ENCODE data around the gene ORC4.
"Not testable (repeated sequence)": the region's sequence is repeated elsewhere in the genome, so short reads cannot be mapped to it uniquely, and the experiment has no call there.

Gene ORC4

DNA sequence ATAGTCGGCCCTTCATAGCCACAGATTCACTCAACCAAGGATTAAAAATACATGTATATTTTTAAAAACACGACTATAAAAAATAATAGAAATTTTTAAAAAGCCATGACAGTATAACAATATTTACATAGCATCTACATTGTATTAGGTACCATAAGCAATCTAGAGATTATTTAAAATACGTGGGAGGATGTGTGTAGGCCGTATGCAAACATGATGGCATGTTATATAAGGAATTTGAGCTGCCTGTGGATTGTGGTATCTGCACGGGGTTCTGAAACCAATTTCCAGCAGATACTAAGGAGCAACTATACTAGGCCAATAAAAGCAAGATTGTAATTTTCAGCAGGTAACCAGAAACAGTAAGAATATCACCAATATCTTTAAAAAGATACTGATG lies 5.9 kb downstream of the ORC4 start:
- DNase-seq (ENCODE audit: low spot score), result no peak

DNA sequence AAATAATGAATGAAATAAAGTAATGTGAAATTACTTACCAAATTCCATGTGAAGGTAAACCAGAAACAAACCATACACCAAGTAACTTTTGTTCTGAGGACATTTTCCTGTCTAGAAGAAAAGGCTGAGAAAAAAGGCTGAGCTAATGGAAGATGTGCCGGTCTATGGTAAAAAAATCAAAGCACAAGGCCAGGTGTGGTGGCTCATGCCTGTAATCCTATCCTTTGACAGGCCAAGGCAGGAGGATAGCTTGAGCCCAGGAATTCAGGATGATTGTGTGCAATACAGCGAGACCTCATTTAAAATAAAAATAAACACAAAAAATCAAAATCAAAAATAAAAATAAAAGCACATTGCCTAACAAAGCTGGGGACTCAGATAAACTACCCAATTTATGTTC lies 6.7 kb downstream of the ORC4 start:
- DNase-seq (ENCODE audit: low spot score), result no peak

DNA sequence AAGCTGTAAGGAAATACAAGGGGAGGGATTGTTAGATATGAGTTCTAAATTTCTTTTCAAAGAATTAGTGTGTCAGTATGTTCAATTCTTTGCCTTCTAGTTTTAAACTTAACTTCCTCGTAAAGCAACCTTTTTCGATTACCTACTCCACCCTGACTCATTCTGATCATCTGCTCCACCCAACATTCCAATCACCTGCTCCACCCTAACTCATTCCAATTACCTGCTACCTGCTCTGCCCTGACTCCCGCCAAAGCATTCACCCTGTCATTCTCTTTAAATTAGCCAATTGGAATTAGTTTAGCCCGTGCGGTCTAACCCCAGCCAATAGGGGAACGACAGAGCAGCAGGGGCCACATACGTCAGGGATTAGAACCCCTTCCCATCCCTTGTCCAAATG lies 12.1 kb downstream of the ORC4 start:
- not testable (repeated sequence) for DNase-seq (ENCODE audit: low spot score)

DNA sequence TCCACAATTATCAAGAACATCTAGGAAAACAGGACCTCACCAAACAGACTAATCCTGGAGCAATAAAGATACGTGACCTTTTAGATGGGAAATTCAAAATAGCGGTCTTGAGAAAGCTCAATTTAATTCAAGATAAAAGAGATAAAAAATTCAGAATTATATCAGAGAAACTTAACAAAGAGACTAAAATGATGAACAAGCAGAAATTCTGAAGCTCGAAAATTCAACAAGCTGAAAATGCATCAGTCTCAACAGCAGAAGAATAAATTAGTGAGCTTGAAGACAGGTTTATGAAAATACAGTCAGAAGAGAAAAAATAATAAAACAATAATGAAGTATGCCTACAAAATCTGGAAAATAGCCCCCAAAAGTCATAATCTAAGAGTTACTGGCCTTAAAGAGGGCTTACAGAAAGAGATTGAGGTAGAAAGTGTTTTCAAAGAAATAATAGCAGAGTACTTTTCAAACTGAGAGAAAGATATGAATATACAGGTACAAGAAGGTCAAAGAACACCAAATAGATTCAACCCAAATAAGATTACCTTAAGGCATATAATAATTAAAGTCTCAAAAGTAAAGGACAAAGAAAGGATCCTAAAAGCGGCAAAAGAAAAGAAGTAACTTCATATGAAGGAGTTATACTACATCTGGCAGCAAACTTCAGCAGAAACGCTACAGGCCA lies 13.2 kb downstream of the ORC4 start:
- no peak for DNase-seq (ENCODE audit: low spot score)

DNA sequence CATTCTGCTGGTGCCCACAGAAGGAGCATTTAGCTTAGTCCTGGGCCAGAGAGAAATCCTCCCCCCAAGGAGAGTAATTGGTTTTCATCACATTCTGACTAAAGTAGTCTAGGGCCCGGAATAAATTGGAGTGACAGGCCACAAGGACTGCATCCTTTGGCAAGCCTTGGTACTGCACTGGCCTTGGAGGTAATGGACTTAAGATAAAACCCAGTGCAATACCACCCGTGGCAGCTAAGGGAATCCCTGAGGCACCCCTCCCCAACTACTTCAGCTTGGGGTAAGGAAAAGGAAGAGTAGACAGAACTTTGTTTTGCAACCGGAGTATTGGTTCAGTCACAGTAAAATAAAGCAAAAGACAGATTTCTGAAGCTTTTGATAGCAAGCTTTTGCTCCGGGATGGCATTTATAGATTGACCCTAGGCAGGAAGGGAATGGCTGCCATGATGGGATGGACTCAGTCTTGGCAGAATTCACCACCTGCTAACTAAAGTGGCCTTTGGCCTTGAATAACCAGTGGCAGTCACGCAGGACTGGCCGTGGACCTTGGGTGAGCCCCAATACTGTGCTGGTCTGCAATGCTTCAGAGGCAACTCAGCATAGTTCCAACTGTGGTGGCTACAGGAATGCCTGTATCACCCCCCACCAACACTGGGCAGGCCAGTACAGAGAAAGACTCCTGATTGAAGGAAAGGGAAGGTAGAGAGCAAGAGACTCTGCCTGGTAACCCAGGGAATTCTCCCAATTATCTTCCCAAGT lies 14.1 kb downstream of the ORC4 start:
- DNase-seq (ENCODE audit: low spot score), result no peak

DNA sequence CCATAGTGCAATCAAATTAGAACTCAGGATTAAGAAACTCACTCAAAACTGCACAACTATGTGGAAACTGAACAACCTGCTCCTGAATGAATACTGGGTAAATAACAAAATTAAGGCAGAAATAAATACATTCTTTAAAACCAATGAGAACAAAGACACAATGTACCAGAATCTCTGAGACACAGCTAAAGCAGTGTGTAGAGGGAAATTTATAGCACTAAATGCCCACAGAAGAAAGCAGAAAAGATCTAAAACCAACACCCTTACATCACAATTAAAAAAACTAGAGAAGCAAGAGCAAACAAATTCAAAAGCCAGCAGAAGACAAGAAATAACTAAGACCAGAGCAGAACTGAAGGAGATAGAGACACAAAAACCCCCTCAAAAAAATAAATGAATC lies 18.1 kb downstream of the ORC4 start:
- DNase-seq (ENCODE audit: low spot score), result not testable (repeated sequence)

DNA sequence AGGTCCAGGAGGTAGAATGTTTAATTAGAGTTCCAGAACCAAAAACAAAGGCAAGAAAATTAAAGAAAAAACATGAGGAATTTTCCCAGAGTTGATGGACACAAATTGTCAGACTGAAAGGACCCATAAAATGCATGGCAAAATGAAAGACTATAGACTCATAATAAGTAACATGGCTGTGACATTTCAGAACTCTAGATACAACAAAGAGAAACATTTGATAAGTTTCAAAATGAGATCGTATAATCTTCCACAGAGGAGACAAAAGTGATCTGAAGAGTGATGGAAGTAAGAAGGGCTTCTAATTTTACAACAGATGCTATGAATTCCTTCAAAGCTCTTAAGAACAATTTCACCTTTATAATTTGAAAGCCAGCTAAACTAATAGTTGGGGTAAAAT lies 20.4 kb downstream of the ORC4 start:
- DNase-seq (ENCODE audit: low spot score), result no peak

DNA sequence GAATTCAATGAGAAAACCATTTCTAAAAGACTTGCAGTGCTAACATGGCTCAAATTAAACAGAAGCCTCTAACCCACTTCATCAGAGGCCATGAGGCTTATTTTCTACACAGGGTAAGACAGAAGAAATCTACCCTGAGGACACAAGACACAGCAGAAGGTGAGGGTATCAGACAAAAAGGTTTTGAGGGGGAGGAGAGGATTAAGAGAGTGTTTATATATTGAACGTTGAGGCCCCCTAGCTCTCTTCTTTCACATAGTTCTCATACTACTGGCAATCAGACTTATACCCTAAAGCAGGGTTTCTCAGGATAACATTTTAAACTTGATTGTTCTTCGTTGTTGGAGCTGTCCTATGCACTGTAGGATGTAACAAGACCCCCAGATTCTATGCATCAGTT lies 21.4 kb downstream of the ORC4 start:
- no peak for DNase-seq (ENCODE audit: low spot score)

DNA sequence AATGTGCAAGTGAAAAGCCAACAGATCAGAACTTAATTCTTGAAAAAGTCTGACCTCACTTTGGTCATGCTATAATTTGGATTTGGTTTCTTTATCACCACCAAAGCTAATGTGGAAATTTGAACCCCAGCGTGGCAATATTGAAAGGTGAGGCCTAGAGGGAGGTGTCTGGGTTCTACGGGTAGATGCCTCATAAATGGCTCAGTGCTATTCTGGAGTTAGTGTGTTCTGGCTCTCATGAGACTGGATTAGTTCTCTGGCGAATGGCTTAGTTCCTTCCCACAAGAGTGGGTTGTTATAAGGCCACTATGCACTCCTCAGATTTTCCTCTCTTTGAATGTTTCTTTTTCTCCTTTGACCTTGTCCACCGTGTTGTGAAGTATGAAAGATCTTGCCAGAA lies 22.3 kb downstream of the ORC4 start:
- DNase-seq (ENCODE audit: low spot score), result no peak

DNA sequence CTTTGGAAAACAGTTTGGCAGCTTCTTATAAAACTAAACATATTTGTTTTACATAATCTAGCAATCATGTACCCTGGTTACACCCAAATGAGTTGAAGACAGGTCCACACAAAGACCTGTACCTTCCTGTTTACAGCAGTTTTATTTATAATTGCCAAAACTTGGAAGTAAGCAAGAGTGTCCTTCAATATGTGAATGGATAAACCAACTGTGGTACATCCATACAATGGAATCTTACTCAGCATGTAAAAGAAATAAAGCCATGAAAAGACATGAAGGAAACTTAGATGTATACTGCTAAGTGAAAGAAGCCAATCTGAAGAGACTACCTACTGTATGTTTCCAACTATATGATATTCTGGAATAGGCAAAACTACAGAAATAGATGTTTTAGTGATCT lies 23.7 kb downstream of the ORC4 start:
- no peak for DNase-seq (ENCODE audit: low spot score)

DNA sequence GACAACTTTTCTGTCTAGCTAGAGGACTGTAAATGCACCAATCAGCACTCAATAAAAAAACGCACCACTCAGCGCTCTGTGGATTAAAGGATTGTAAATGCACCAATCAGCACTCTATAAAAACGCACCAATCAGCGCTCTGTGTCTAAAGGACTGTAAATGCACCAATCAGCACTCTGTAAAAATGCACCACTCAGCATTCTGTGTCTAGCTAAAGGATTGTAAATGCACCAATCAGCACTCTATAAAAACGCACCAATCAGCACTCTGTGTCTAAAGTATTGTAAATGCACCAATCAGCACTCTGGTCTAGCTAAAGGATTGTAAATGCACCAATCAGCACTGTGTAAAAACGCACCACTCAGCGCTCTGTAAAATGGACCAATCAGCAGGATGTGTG lies 25.6 kb downstream of the ORC4 start:
- not testable (repeated sequence) for DNase-seq (ENCODE audit: low spot score)

DNA sequence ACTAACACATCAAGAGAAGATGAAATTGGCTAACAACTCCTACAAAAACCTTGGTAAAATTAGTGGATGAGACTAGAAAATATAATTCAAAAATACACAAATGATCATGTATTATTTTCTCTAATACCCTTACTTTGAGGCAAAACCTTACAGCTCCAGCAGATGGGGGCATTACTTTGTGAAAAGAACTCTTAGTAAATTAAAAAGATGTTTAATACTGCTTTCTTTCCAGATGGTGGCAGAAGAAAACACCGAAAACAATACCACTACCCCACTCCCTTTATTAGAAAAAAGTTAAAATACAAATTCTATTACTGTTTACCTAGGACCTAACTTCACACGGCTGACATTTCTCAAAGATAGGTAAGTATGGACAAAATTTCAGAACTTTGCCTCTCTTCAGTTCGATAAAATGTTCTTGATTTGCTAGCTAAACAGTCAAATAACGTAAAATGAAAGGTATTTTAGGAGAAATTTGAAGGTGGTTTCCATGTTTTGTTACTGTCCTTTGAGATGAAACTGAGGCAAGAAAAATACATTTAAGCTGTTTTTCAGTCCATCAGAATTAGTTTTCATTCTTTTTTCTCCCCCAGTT lies 30.6 kb downstream of the ORC4 start:
- DNase-seq (ENCODE audit: low spot score), result peak; percentile 77

DNA sequence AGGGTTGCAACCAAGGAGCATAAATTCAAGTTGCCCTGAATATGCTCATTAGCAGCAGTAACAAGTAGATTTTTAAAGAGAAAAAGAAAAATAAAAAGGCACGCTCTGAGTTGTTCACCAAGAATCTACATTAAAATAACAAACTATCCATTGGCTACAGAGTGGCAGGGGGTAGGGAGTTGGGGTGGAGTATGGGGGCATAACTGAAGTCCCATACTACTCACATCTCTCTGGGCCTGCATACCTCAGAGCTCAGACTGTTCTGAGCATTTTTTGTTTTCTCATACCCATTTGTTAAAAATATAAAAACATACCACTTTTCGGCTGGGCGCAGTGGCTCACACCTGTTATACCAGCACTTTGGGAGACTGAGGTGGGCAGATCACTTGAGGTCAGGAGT lies 31.4 kb downstream of the ORC4 start:
- no peak for DNase-seq (ENCODE audit: low spot score)

DNA sequence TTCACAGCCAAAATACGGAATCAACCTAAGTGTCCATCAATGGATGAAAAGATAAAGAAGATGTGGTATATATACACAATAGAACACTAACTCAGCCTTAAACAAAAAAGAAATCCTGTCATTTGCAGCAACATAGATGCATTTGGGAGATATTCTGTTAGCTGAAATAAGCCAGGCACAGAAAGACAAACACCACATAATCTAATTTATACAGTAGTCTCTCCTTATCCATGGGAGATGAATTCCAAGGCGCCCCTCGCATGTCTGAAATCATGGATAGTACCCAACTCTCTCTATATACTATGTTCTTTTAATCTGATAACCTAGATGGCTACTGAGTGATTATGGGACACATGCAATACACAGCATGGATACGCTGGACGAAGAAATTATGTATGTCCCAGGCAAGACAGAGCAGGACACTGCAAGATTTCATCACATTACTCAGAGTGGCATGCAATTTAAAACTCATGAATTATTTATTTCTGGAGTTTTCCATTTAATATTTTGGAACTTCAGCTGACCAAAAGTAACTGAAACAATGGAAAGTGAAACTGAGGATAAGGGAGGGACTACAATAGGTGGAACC lies 39.5 kb downstream of the ORC4 start:
- no peak for DNase-seq (ENCODE audit: low spot score)

DNA sequence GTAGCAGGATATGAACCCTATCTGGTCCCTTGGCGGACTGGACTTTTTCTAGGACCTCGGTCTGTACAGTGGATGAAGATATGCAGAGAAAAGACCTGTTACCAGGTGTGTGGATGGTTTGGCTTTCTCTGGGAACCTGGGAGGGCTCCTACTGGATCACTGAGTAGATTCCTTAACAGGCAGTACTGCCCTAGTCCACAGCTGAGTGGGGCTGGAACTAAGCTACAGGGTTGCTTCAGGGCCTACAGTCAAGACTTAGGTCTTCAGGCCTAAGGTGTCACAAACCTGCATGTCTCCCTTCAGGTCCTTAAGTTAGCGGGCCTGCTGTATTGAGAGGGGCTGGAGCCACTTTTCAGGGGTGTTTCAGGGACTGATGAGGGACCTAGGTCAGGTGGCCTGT lies 42.9 kb downstream of the ORC4 start:
- no peak for DNase-seq (ENCODE audit: low spot score)

DNA sequence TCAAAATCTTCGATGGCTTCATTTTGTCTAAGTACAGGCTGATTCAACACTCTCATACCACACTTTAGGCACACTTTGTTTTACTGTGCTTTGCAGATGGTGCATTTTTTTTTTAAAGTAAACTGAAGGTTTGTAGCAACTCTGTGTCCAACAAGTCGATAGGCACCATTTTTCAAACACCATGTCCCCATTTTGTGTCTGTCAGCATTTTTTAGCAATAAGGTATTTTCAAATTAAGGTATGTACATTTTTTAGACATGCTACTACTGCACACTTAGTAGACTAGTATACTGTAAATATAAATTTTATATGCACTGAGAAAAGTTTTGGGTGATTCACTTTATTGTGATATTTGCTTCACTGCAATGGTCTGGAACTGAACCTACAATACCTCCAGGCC lies 44.4 kb downstream of the ORC4 start:
- no peak for DNase-seq (ENCODE audit: low spot score)

DNA sequence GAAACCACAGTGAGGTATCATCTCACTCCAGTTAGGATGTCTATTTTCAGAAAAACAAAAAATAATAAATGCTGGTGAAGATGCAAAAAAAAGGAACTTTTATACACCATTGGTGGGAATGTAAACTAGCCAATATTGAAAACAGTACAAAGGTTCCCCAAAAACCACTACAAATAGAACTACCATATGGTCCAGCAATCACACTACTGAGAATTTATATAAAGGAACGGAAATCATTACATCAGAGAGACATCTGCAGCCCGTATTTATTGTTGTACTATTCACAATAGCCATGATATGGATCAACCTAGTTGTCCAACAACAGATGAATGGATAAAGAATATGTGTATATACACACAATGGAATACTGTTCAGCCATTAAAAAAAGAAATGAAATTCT lies 52.0 kb downstream of the ORC4 start:
- DNase-seq (ENCODE audit: low spot score), result peak; percentile 18

DNA sequence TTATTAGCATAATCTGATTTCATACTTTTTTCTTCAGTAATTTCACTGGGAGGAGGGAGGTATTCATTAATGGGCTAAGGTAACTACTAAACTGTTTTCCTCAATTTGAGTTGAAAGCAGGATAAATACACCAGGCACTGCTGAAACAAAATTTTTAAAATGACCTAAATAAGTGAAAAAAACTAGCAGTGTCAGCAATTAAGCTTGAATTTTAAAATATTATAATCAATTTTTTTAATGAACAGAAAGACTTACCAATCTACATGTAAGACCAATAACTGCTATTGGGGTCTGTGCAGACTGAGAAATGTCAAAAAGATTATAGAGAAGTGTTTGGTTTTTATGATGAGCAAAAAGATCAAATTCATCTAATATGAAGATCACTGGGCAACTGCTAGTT lies 68.4 kb downstream of the ORC4 start:
- no peak for DNase-seq (ENCODE audit: low spot score)

DNA sequence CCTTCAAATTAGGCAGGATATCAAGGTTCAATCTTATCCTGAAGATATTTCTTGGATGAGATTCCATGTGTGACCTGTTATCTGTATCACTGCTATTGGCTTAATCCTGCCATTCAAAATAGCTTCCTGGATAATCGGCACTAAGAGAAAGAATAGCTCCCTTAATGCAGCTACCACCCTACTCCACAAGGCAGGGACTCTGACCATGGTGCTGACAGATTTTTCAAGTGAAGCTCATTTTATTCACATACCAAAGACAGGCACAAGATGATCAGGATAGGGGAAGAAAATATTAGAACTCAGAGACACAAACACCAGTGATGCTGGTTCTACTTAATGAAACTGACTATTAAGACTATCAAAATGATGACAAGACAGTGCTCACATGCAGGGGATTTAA lies 74.9 kb downstream of the ORC4 start:
- no peak for DNase-seq (ENCODE audit: low spot score)

DNA sequence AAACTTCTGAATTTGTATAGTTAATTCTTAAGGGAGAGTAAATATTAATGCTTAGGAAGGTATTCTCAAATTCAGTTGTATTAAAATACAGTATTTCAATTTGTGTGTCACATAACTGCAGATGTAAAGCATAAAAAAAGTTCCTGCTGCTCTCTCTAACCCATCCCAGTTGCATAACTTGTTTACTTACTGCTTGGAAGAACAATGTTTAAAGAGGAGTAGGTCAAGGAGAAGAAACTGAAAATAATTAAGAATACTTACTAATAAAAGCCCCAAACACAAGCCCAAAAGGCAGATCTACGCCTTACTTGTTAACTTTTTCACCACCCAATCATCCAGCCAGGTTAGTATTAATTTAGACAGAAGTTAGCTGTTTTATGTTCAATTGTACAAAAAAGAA lies 81.2 kb downstream of the ORC4 start:
- DNase-seq (ENCODE audit: low spot score), result no peak

DNA sequence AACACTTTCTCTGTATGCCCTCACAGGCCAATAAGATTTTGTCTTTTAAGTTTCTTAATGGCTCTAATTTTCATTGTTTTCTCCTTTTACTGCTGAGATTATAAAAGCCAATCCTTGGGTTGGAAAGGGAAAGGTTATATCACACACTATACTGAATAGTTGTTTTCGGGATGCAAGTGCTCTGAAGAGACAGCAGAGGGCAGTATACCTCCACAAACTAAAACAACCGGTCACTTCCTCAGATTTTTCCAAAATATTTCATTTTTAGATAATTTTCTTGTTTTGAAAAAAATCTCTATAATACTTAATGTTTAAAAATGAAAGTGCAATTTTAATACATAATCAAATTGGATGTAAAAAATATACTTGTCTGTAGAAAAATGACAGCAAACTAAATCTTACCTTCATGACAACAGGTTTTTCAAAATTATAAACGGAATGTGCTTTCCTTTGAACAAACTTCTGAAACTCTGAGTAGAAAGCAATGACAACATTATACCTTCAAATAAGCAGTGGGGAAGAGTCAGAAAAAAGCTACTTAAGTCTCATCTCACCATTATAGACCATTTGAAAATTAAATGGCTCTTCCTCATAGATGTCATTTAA lies 82.7 kb downstream of the ORC4 start:
- DNase-seq (ENCODE audit: low spot score), result peak; percentile 46

DNA sequence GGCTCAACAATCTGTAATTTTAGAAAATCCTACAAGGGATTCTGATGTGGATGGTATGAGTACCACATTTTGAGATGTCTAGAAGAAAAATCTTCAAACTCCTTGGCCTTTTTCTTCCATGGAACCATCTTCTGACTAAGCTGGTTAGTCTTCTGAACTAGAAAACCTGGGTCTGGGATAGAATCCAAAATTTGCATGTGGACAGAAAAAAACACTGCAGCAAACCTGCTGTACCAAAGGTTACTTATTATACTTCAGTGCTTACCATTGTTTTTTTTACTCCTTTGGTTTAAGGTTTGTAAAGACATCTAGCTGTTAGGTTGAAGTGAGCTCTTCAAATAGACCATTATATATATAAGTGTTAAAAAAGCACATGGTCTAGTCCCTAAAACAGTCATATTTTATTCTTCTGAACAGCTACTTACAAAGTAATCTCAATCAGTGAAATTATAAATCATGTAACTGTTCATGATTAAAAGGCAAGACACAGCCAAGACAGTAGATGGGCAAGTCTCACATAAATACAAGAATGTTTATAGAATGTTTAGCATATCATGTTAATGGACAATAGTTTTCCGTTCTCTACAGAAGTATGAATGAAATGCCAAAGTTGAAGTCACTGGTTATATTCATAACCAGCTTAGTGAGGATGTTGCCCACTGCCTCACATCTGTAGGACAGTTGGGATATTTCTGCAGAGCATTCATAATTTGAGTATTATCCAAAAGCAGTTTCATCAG lies 85.5 kb downstream of the ORC4 start:
- DNase-seq (ENCODE audit: low spot score), result no peak

All from NAMALWA (cell line).